ENCODE results near the gene ADCY5. TPM values are rescaled to one million over a fixed set of nuclear protein-coding genes. Genes with fewer than 3 reads are reported as not detected.

Gene ADCY5
- total RNA-seq, 2 experiments from 2014 or later = not detected

- no peaks in the 10 kb centered on the region for H3K9me3 Mint-ChIP-seq (ENCODE audit: low read depth)
- no peak for ATAC-seq
- no peak overlapping the region for H3K4me3 Mint-ChIP-seq
- POLR2A ChIA-PET = no interaction called here
- intact Hi-C loops (cut with DNase I, micrococcal nuclease) = no loop called here
- H3K27me3 Mint-ChIP-seq = peaks cover 42% of the 10 kb centered on the region
- no peaks in the 10 kb centered on the region for H3K4me1 Mint-ChIP-seq
- H3K27ac Mint-ChIP-seq = no peak overlapping the region
- no peak for DNase-seq
- no peaks in the 10 kb centered on the region for H3K36me3 Mint-ChIP-seq (ENCODE audit: low read depth)
- CTCF ChIA-PET = no interaction called here
These were observed 4.8 kb upstream of the ADCY5 start for GRCh38 chr3:123453675-123454074.

DNA sequence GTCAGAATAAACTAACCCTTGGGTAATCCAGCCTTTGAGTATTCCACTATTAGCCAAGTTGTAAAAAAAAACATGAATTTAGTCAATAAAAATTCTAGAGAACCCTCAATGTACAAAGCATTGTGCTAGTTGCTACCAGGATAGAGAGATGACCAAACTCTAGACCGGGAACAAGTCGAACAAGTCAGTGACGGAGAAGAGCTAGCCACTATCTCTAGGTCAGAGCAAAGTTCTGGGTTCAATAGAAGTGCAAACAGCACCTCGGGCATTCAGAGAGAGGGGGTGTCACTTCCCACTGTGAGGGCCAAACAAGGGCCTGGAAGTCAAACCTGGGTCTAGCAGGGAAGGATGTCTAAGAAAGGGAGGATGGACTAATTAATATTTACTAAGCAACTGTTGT lies 2.3 kb upstream of the ADCY5 start:
- Mint-ChIP-seq H3K27ac (no peak overlapping the region), H3K4me3 (no peak overlapping the region), H3K9me3 (ENCODE audit: low read depth) (no peaks in the 10 kb centered on the region), H3K4me1 (no peaks in the 10 kb centered on the region), H3K27me3 (peaks cover 34% of the 10 kb centered on the region), H3K36me3 (ENCODE audit: low read depth) (no peaks in the 10 kb centered on the region)
- intact Hi-C loops (cut with DNase I, micrococcal nuclease) = no loop called here
- ATAC-seq (no peak), DNase-seq (no peak)
- ChIA-PET CTCF (interaction anchor here (0.9 kb wide), 1 partner anchor 153 kb away, joined by 3 read pairs; no protein-coding TSS in a partner anchor), POLR2A (no interaction called here)

DNA sequence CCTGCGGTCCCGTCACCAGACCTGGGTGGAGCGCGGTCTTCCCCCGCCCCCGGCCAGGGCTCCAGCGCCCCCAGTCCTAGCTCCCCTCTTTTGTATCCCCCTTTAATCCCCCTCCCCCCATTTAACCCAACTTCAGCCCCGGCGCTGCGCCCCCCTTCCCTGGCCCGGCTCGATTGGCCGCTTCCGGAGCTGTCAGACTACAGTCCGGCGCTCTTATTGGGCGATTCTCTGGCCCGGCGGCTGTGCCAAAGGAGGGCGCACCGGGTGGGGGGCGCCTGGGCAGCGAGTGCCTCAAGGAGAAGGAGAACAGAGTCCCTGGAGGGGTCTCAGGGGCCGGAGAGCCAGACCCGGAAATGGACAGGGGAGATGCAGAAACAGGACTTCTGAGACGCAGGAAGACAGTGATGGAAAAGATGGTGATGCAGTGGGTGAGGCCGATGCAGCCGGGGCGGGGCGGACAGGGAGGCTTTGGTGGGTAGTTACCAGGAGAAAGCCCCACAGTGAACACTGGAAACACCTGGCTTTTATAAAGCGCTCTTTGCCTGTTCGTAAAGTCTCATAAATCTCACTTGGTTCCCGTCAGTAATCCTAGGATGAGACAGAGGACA lies 1.2 kb upstream of the ADCY5 start:
- ChIA-PET CTCF (interaction anchor here (0.9 kb wide), 1 partner anchor 154 kb away, joined by 3 read pairs; no protein-coding TSS in a partner anchor), POLR2A (interaction anchor here (0.5 kb wide), 1 partner anchor 1903 kb away, joined by 3 read pairs; no protein-coding TSS in a partner anchor)
- ATAC-seq (no peak), DNase-seq (no peak)
- Mint-ChIP-seq H3K27me3 (peaks cover 40% of the 10 kb centered on the region), H3K27ac (no peak overlapping the region), H3K9me3 (ENCODE audit: low read depth) (no peaks in the 10 kb centered on the region), H3K36me3 (ENCODE audit: low read depth) (no peaks in the 10 kb centered on the region), H3K4me1 (no peaks in the 10 kb centered on the region), H3K4me3 (no peak overlapping the region)
- intact Hi-C loops (cut with DNase I, micrococcal nuclease) = loop anchor here in 1 of 2 experiments (5.0 kb wide), 1 partner anchor 107 kb away; no protein-coding TSS in a partner anchor

DNA sequence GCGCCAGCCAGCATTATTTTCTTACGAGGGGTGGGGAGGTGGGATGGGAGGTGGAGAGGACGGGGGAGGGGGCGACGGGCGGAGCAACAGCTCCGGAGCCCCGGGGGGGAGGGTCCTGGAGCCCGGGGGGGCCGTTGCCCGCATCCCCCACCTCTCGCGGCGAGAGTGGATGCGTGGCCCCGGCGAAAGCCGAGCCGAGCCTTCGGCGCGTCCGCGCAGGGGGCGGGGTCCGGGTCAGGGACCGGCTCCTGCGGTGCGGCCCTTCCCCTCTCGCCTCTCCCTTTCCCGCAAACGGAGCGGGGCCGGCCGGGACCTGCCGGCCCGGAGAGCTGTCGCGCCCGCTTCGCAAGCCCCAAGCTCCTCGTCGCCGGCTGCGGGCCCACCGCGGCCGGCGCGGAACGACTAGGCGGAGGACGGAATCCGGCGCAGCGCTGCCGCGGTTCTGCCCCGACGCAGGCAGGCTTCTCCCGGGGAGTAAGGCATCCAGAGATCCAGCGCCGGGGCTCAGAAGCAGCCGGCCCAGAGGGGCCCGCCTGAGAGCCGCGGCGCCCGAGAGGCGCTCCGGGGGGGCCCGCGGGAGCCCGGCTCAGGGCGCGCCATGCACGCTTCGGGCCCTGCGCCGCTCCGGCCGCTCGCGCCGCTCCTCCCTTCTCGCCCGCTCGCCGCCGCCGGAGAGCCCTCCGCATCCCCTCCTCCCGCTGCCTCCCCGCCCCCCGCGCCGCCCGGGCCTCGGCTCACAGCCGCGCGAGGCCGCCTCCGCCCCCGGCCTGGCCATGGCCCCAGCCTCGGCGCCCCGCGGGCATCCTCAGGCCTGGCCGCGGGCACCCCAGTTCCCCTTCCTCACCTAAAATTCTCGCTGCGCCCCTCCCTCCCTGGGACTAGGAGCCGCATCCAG lies 459 bp upstream of the ADCY5 start:
- peaks cover 42% of the 10 kb centered on the region for H3K27me3 Mint-ChIP-seq
- no peak overlapping the region for H3K27ac Mint-ChIP-seq
- H3K4me1 Mint-ChIP-seq = no peaks in the 10 kb centered on the region
- intact Hi-C loops (cut with DNase I, micrococcal nuclease) = loop anchor here in 1 of 2 experiments (5.0 kb wide), 1 partner anchor 108 kb away; no protein-coding TSS in a partner anchor
- H3K36me3 Mint-ChIP-seq (ENCODE audit: low read depth) = no peaks in the 10 kb centered on the region
- H3K9me3 Mint-ChIP-seq (ENCODE audit: low read depth) = no peaks in the 10 kb centered on the region
- POLR2A ChIA-PET = no interaction called here
- no peak overlapping the region for H3K4me3 Mint-ChIP-seq
- DNase-seq (peak; percentile 35), ATAC-seq (peak; percentile 25)
- CTCF ChIA-PET = interaction anchor here (1.5 to 2.4 kb wide), 2 partner anchors 110 to 113 kb away, joined by 4 to 16 read pairs; no protein-coding TSS in a partner anchor

- peak; percentile 71 for DNase-seq
- Mint-ChIP-seq H3K4me1 (no peaks in the 10 kb centered on the region), H3K27me3 (peaks cover 46% of the 10 kb centered on the region), H3K36me3 (ENCODE audit: low read depth) (no peaks in the 10 kb centered on the region), H3K4me3 (no peak overlapping the region), H3K9me3 (ENCODE audit: low read depth) (no peaks in the 10 kb centered on the region), H3K27ac (no peak overlapping the region)
- CTCF ChIA-PET = interaction anchor here (0.5 to 2.4 kb wide), 6 partner anchors 11 to 494 kb away, joined by 3 to 16 read pairs (median 4); no protein-coding TSS in a partner anchor
- peak; percentile 81 for ATAC-seq
- POLR2A ChIA-PET = no interaction called here
- intact Hi-C loops (cut with DNase I, micrococcal nuclease) = loop anchor here (1.0 to 5.0 kb wide), 3 partner anchors 41 to 111 kb away; no protein-coding TSS in a partner anchor
These were observed 957 bp downstream of the ADCY5 start for GRCh38 chr3:123447749-123448517.

- H3K4me1 Mint-ChIP-seq = no peaks in the 10 kb centered on the region
- POLR2A ChIA-PET = no interaction called here
- H3K36me3 Mint-ChIP-seq (ENCODE audit: low read depth) = no peaks in the 10 kb centered on the region
- no peak overlapping the region for H3K4me3 Mint-ChIP-seq
- H3K9me3 Mint-ChIP-seq (ENCODE audit: low read depth) = no peaks in the 10 kb centered on the region
- intact Hi-C loops (cut with DNase I, micrococcal nuclease) = loop anchor here in 1 of 2 experiments (5.0 kb wide), 1 partner anchor 110 kb away; no protein-coding TSS in a partner anchor
- no peak for ATAC-seq
- CTCF ChIA-PET = interaction anchor here (0.6 to 2.4 kb wide), 3 partner anchors 19 to 300 kb away, joined by 3 to 16 read pairs (median 4); no protein-coding TSS in a partner anchor
- H3K27ac Mint-ChIP-seq = no peak overlapping the region
- peaks cover 49% of the 10 kb centered on the region for H3K27me3 Mint-ChIP-seq
- DNase-seq = no peak
These were observed 1.5 kb downstream of the ADCY5 start for GRCh38 chr3:123447416-123447748.

DNA sequence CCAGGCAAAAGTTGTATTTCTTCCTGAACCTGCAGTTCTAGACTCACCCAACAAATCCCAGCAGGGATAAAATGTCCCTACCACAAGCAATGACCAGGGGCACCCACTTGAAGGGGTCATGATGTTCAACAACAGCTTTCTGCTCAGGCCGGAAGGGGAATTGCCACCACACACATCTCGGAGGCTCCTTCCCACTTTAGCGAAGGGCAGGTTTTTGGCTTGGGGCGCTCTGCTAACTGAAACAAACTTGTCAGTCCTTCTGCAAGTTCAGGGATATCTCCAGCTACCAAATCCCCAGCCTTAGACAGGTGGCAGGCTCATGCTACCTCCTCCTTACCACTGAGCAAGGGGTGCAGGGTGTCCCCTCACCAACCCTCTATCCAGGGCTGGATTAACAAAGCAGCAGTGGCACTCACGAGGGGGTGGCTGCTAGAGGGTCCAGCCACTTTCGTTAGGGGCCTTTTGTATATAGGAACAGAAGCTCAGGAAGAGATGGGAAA lies 2.2 kb downstream of the ADCY5 start:
- POLR2A ChIA-PET = no interaction called here
- intact Hi-C loops (cut with DNase I, micrococcal nuclease) = loop anchor here in 1 of 2 experiments (5.0 kb wide), 1 partner anchor 111 kb away; no protein-coding TSS in a partner anchor
- H3K4me1 Mint-ChIP-seq = no peaks in the 10 kb centered on the region
- H3K27me3 Mint-ChIP-seq = peaks cover 49% of the 10 kb centered on the region
- no peak for DNase-seq
- no peaks in the 10 kb centered on the region for H3K9me3 Mint-ChIP-seq (ENCODE audit: low read depth)
- H3K36me3 Mint-ChIP-seq (ENCODE audit: low read depth) = no peaks in the 10 kb centered on the region
- CTCF ChIA-PET = interaction anchor here (0.6 to 1.4 kb wide), 4 partner anchors 20 to 1744 kb away, joined by 3 to 5 read pairs (median 4); no protein-coding TSS in a partner anchor
- no peak for ATAC-seq
- no peak overlapping the region for H3K27ac Mint-ChIP-seq
- H3K4me3 Mint-ChIP-seq = no peak overlapping the region

DNA sequence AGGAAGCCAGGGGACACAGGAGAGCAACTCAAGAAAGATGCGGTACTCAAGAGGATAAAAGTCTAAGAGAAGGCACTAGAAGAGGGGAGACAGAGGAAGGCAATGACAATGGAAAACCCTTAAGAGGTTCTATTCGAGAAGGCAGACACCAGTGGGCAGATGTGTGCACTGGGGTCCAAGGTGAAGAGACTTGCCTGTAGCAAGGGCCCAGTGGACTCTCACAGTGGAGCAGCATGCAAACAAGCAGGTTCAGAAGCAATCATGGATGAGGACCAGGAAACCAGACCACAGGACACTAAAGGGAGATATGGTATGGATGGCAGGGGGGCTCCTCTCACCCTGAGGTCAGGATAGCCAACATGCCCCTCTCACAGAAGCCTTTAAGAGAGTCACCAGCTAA lies 2.7 kb downstream of the ADCY5 start:
- no peaks in the 10 kb centered on the region for H3K9me3 Mint-ChIP-seq (ENCODE audit: low read depth)
- H3K27me3 Mint-ChIP-seq = peaks cover 47% of the 10 kb centered on the region
- intact Hi-C loops (cut with DNase I, micrococcal nuclease) = loop anchor here in 1 of 2 experiments (5.0 kb wide), 1 partner anchor 111 kb away; no protein-coding TSS in a partner anchor
- ChIA-PET POLR2A (no interaction called here), CTCF (interaction anchor here (0.6 to 1.4 kb wide), 4 partner anchors 21 to 1744 kb away, joined by 3 to 5 read pairs (median 4); no protein-coding TSS in a partner anchor)
- H3K36me3 Mint-ChIP-seq (ENCODE audit: low read depth) = no peaks in the 10 kb centered on the region
- no peaks in the 10 kb centered on the region for H3K4me1 Mint-ChIP-seq
- DNase-seq = no peak
- ATAC-seq = no peak
- no peak overlapping the region for H3K27ac Mint-ChIP-seq
- H3K4me3 Mint-ChIP-seq = no peak overlapping the region

- Mint-ChIP-seq H3K4me3 (no peak overlapping the region), H3K4me1 (no peaks in the 10 kb centered on the region), H3K9me3 (ENCODE audit: low read depth) (no peaks in the 10 kb centered on the region), H3K27me3 (peaks cover 44% of the 10 kb centered on the region), H3K36me3 (ENCODE audit: low read depth) (no peaks in the 10 kb centered on the region), H3K27ac (no peak overlapping the region)
- ChIA-PET CTCF (interaction anchor here (1.0 to 1.2 kb wide), 2 partner anchors 43 to 45 kb away, joined by 3 to 5 read pairs; no protein-coding TSS in a partner anchor), POLR2A (no interaction called here)
- ATAC-seq = no peak
- intact Hi-C loops (cut with DNase I, micrococcal nuclease) = loop anchor here in 1 of 2 experiments (5.0 kb wide), 1 partner anchor 112 kb away; no protein-coding TSS in a partner anchor
- DNase-seq = no peak
These were observed 3.2 kb downstream of the ADCY5 start for GRCh38 chr3:123445702-123446101.

DNA sequence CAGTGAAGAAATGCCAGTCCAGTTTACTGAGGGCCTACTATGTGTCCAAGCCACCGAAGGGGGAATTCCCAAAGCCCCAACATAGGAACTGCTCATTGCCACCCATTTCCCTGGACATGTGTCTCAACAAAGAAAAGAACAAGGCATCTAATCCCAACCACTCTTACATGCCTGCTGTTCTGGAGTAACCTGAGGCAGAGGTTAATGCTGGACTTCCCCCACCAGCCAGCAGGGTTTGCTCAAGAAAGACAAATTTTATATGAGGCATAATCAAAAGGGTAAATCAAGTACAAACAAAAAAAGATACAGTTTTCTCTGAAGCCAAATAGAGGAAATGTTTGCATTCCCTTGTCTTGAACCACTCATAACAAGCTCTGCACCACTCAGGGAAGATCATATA lies 4.1 kb downstream of the ADCY5 start:
- CTCF ChIA-PET = interaction anchor here (1.2 kb wide), 1 partner anchor 44 kb away, joined by 3 read pairs; no protein-coding TSS in a partner anchor
- intact Hi-C loops (cut with DNase I, micrococcal nuclease) = loop anchor here in 1 of 2 experiments (5.0 kb wide), 1 partner anchor 113 kb away; no protein-coding TSS in a partner anchor
- POLR2A ChIA-PET = no interaction called here
- H3K27ac Mint-ChIP-seq = no peak overlapping the region
- no peaks in the 10 kb centered on the region for H3K36me3 Mint-ChIP-seq (ENCODE audit: low read depth)
- H3K27me3 Mint-ChIP-seq = peaks cover 39% of the 10 kb centered on the region
- no peak for ATAC-seq
- H3K4me3 Mint-ChIP-seq = no peak overlapping the region
- no peaks in the 10 kb centered on the region for H3K4me1 Mint-ChIP-seq
- DNase-seq = no peak
- H3K9me3 Mint-ChIP-seq (ENCODE audit: low read depth) = no peaks in the 10 kb centered on the region
